VCaP (cell line): ENCODE data around the gene MVB12A.

ENCODE experiments used
- H3K27ac ChIP-seq: fragments of 450-650 bp; 2 replicates; pipeline ENCODE4 v1.5.1; 2017
- CTCF ChIP-seq: fragments of 450-650 bp; conservative IDR thresholded peaks from 2 replicates; pipeline ENCODE4 v1.5.1; 2017; ENCODE audit warnings: mild to moderate bottlenecking, moderate library complexity

The MVB12A gene

GRCh38 chr19:17405250-17406045 is 14.4 kb upstream of the MVB12A start, which contains the start of gene BST2:
Gene BST2 (minus strand): TSS chr19:17405630. CDS start chr19:17405575, 55 bp downstream.
- H3K27ac ChIP-seq: no peak within 1 kb of the TSS
- no peak for TF ChIP-seq CTCF

DNA sequence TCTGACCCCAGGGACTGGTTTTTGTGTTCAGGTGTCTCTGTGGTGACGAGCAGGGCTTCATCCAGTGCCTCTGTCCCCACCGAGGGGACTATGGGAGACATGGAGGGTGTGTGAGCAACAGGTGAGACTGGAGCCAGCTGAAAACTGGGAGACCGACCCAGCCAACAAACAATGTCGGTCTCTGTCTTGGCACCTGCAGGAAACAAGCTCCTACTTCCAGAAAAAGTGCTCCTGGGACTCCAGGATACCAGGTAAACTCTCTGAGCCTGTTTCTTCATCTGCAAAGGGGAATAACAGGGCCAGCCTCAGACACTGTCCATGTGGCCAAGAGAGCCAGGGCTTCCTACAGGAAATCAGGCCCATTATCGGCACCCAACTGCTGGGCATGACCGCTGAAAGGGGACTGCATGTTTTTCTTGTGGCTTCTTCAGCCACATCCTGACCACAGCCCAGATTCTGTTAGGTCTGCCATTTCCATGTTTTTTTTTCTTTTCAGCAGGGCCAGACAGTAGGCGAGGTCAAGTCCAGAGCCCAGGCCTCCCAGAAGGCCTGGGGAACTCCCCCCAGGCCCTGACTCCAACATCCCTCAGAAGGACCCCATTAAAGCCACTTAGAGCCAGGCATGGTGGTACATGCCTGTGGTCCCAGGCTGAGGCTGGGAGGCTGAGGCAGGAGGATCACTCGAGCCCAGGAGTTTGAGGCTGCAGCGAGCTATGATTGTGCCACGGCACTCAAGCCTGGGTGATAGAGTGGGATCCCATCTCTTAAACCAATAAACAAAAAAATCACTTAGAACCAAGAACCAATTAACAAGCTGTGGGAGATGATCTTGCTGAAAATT is 13.6 kb upstream of the MVB12A start:
- no peak overlapping the region for H3K27ac ChIP-seq
- TF ChIP-seq CTCF: no peak

- H3K27ac ChIP-seq: no peak overlapping the region
- no peak for TF ChIP-seq CTCF
Observed at GRCh38 chr19:17406887-17407196, 13.0 kb upstream of the MVB12A start.

- no peak overlapping the region for H3K27ac ChIP-seq
- no peak for TF ChIP-seq CTCF
Observed at GRCh38 chr19:17409990-17410389, 9.9 kb upstream of the MVB12A start.

DNA sequence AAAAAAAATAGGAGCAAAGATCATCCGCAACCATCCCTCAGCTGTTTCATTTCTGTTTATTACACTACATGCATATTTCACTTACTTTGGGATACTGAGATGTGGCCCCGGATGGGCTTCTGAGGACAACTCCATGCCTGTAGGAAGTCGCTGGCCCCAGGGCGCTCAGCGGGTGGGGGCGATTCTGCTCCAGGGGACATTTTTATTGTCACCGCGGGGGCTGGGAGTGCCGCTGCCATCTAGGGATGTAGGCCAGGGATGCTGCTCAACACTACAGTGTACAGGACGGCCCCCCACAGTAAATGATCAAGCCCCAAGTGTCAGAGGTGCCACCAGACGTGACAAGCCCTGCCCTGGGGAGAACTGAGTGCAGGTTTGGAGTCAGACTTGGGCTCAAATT is 8.0 kb upstream of the MVB12A start:
- no peak overlapping the region for H3K27ac ChIP-seq

GRCh38 chr19:17414097-17414496 is 5.8 kb upstream of the MVB12A start:
- H3K27ac ChIP-seq: no peak overlapping the region
- no peak for TF ChIP-seq CTCF

More for the DNA sequence above, 8.0 kb upstream of the MVB12A start:
- TF ChIP-seq CTCF: no peak

DNA sequence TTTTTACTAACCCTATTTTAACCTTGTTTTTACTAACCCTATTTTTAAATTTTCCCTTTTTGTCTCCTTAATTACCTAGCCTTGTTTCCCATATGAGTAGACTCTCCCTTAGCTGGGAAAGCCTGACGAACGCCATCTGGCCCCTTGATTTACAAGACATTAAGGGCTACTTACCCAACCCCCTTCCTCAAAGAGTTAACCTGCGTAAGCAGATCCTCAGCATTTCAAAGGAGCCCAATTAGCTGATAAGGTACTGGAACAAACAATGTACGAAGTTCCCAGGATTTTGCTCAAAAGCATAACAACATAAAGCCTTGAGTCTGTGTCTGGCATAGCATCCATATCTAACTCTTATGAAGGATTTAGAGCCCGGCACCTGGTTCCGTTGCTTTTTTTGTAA is 4.7 kb upstream of the MVB12A start:
- no peak for TF ChIP-seq CTCF
- H3K27ac ChIP-seq: no peak overlapping the region
